Motor neuron (in vitro differentiated cells): ENCODE measurements around the gene SPATA24. TPM values are rescaled to one million over a fixed set of nuclear protein-coding genes. Genes with fewer than 3 reads are reported as not detected.
"Not testable (repeated sequence)": the region's sequence is repeated elsewhere in the genome, so short reads cannot be mapped to it uniquely, and the experiment has no call there.

Experiments used
- ATAC-seq, 8 experiments: fragments of 200-7000 bp; cut with Tn5 transposase; replicated peaks in 6 of 8; 2 replicates each; pipeline ENCODE4 v1.8.0; 2021; ENCODE audit warnings: mild to moderate bottlenecking in 8 of 8, moderate library complexity in 8 of 8
- H3K27ac ChIP-seq, 2 donors: fragments of 250-450 bp; sonication (Bioruptor Pico); 2 replicates each; pipeline ENCODE4 v1.9.0; 2021; ENCODE audit warnings: antibody characterized with exemption in 2 of 2, mild to moderate bottlenecking in 2 of 2, moderate library complexity in 1 of 2
- H3K4me1 ChIP-seq, 2 donors: fragments of 250-450 bp; sonication (Bioruptor Pico); replicated peaks in 1 of 2; 2 replicates each; pipeline ENCODE4 v1.6.1; 2021; ENCODE audit warnings: antibody characterized with exemption in 2 of 2, mild to moderate bottlenecking in 2 of 2, moderate library complexity in 1 of 2
- H3K4me3 ChIP-seq, 5 donors: fragments of 250-450 bp; sonication (Bioruptor Pico); 2 replicates each; pipeline ENCODE4 v1.9.0; 2021; ENCODE audit warnings: antibody characterized with exemption in 5 of 5, mild to moderate bottlenecking in 5 of 5, moderate library complexity in 4 of 5
- WGBS, 10 experiments: fragments of 450-650 bp; shearing (Covaris generic); methylation state at CpG; one replicate each; pipeline ENCODE4 v1.0.0; 2022; 5-methylcytosine and 5-hydroxymethylcytosine counted together
- in situ Hi-C, 9 experiments: fragments of 400-800 bp; cut with MboI; loops; one replicate each; pipeline ENCODE4 v1.15.0; 2021; ENCODE audit warnings: low sequenced_read_pairs in 9 of 9, low pct_unique_long_range_greater_than_20kb in 2 of 9; ENCODE audit not compliant: unreplicated experiment in 9 of 9
- total RNA-seq, 8 experiments: library from RNA; unstranded; fragments of 300-600 nt; gene quantifications; 2 replicates each; pipeline versions ENCODE4 v1.2.3 to v1.2.4, GENCODE V29; 2022

The SPATA24 gene
- 10 to 100 TPM in 5 of 8 experiments, 1 to 10 TPM in 3; 8.3 to 13.2 (median 10.5) TPM for total RNA-seq

DNA sequence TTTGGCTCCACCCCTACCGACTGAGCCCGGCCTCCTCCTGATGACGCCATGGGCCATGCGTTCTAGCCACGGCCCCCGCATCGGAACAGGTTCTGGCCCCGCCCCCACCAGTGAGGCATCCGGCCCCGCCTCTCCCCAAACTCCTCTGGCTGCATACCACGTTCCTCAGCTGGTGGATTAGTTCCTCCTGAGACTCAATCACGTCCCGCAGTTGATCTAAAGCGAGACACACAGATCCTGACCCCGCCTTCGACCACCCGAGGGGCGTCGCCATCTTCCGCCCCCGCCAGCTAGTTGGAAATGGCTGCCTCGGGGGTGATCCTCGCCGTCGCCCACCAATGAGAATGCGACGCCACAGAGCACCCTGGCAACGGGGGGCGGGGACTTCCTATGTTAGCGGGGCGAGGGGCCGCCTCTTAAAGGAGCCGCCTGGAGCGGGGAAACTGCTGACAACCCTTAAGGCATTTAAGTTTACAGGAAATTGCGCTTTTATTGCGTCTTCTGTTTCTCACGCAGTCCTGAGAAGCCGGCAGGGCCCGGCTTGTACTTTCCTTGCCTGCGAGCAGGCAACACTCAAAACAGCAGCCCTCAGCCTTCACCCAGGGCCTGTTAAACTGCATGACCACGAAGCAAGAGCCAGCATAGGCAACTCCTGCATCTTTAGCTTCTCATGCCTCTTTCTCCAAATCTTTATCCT lies at the start of gene SPATA24:
Gene SPATA24, minus strand, starts transcription at position 303 of the 697 bp plus-strand sequence. Its CDS starts 29 bp downstream, at position 274.
- H3K27ac ChIP-seq, result peak within 1 kb of the TSS; percentile 94 to 96
- WGBS, 10 experiments, result 0 to 5% (median 0%) methylated on average over 3 to 8 of the region's 41 CpGs; no CpG with 5 or more reads in 3 of the 10 experiments
- peak; percentile 93 to 95 (median 94) for ATAC-seq
- peak within 1 kb of the TSS; percentile 37 to 48 (median 43) for H3K4me3 ChIP-seq
- peaks cover 6 to 11% of the 10 kb centered on the region in 2 donors for H3K4me1 ChIP-seq
- in situ Hi-C loops, result no loop called here

DNA sequence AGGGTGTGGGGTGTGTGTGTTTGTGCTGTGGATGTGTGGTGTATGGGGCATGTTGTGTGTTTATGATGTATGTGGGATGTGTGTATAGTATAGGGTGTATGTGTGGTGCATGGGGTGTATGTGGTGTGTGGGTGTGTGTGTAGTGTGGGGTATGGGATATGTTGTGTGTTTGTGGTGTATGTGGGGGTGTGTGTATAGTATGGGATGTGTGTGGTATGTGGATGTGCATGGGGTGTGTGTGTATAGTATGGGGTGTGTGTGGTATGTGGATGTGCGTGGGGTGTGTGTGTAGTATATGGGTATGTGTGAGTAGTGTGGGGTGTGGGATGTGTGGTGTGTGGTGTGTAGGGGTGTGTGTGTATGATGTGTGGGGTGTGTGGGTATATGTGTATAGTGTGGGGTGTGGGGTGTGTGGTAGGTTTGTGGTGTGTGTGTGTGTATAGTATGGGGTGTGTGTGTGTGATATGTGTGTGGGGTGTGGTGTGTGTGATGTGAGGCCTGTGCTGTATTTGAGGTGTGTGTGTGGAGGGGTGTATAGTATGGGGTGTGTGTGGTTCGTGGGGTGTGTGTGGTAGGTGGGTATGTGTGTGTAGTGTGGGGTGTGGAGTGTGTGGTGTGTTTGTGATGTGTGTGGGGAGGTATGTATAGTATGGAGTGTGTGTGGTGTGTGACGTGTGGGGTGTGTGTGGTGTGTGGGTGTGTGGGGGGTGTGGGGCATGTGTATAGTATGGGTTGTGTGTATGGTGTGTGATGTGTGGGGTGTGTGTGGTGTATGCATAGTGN lies 48.2 kb upstream of the SPATA24 start:
- Histone ChIP-seq H3K27ac (no peak overlapping the region), H3K4me3 (no peak overlapping the region), H3K4me1 (no peaks in the 10 kb centered on the region)
- WGBS, 10 experiments, result 40 to 86% (median 83%) methylated on average over 1 of the region's 3 CpGs; no CpG with 5 or more reads in 7 of the 10 experiments
- in situ Hi-C loops, result no loop called here
- ATAC-seq, result peak in 1 of 8 experiments; percentile 16

GRCh38 chr5:139451176-139451575 lies 47.3 kb upstream of the SPATA24 start:
- Histone ChIP-seq H3K4me1 (no peaks in the 10 kb centered on the region), H3K4me3 (no peak overlapping the region), H3K27ac (no peak overlapping the region)
- 57 to 100% (median 90%) methylated on average over 1 to 2 of the region's 2 CpGs; no CpG with 5 or more reads in 5 of the 10 experiments for WGBS, 10 experiments
- no peak for ATAC-seq
- in situ Hi-C loops, result no loop called here

- WGBS, 10 experiments, result 50 to 100% (median 74%) methylated on average over 2 to 5 of the region's 5 CpGs; no CpG with 5 or more reads in 1 of the 10 experiments
Observed at GRCh38 chr5:139446956-139447779, 43.3 kb upstream of the SPATA24 start.

DNA sequence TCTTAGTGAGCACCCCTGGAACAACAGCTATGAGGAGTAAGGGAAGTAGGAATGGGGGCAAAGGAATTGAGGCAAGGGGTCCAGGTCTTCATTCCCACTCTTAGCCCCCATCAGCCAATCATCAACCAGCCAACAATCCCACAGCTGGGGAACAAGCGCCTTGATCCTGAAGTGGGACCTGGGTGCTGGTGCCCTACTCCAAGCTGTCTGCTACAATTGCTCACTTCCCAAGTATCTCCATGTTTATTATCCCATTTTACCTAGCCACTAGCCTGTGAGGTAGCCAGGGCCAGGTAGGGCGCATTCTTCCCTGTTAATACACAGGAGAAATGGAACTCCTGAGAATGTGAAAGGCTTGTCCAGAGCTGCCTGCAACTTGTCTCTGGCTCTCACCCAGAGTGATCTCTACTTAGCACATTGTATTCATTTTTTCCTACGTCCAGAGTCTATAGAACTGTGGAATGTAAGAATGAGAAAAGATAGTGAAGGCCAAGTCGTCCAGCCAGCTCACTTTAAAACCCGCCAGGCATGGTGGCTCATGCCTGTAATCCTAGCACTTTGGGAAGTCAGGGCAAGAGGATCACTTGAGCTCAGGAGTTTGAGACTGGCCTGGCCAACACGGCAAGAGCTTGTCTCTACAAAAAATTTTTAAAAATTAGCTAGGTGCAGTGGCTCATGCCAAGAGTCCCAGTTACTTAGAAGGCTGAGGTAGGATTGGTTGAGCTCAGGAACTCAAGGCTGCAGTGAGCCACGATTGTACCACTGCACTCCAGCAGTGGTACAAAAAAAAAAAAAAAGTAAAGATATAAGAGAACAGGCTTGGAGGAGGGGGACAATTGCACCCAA lies 41.7 kb upstream of the SPATA24 start:
- Histone ChIP-seq H3K4me3 (no peak overlapping the region), H3K27ac (no peak overlapping the region), H3K4me1 (peaks cover 13% of the 10 kb centered on the region in 2 donors)
- peak in 4 of 8 experiments; percentile 14 to 62 (median 44) for ATAC-seq
- in situ Hi-C loops, result loop anchor here in 2 of 9 experiments (25.0 kb wide), 2 partner anchors 317 to 342 kb away; partner anchors contain the start of gene PSD2 (in 1 of the 2)
- 33 to 80% (median 48%) methylated on average over 1 to 6 of the region's 7 CpGs; no CpG with 5 or more reads in 2 of the 10 experiments for WGBS, 10 experiments

More at GRCh38 chr5:139446956-139447779, 43.3 kb upstream of the SPATA24 start:
- no peak overlapping the region for H3K4me3 ChIP-seq
- ATAC-seq, result peak in 2 of 8 experiments; percentile 51 to 63
- no peak overlapping the region for H3K27ac ChIP-seq
- H3K4me1 ChIP-seq, result peaks cover 13% of the 10 kb centered on the region in 2 donors
- in situ Hi-C loops, result loop anchor here in 2 of 9 experiments (25.0 kb wide), 2 partner anchors 315 to 340 kb away; partner anchors contain the start of gene PSD2 (in 1 of the 2)

GRCh38 chr5:139443831-139444453 lies 40.1 kb upstream of the SPATA24 start:
- whole genome bisulfite sequencing, 10 experiments, result 0 to 67% (median 48%) methylated on average over 1 to 4 of the region's 4 CpGs; no CpG with 5 or more reads in 2 of the 10 experiments
- peak in 7 of 8 experiments; percentile 4 to 53 (median 23) for ATAC-seq
- Histone ChIP-seq H3K4me3 (no peak overlapping the region), H3K4me1 (peaks cover 17 to 18% of the 10 kb centered on the region in 2 donors), H3K27ac (peak overlapping the region in 1 of 2 donors; percentile 5)
- in situ Hi-C loops, result loop anchor here in 2 of 9 experiments (25.0 kb wide), 2 partner anchors 318 to 343 kb away; partner anchors contain the start of gene PSD2 (in 1 of the 2)

DNA sequence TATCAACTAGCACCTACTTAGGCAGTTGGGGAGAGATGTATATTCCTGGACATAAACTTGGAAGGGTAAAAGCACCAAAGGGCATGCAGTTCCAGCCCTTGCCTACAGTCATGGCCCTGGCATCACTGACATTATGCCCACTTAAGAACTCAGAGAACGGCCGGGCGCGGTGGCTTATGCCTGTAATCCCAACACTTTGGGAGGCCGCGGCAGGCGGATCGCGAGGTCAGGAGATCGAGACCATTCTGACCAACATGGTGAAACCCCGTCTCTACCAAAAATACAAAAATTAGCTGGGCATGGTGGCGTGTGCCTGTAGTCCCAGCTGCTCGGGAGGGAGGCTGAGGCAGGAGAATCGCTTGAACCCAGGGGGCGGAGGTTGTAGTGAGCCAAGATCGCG lies 36.5 kb upstream of the SPATA24 start:
- H3K4me3 ChIP-seq, ATAC-seq, H3K27ac ChIP-seq: not testable (repeated sequence)
- 80 to 100% (median 96%) methylated on average over 1 to 12 of the region's 17 CpGs; no CpG with 5 or more reads in 3 of the 10 experiments for WGBS, 10 experiments
- in situ Hi-C loops, result loop anchor here in 2 of 9 experiments (25.0 kb wide), 2 partner anchors 322 to 347 kb away; partner anchors contain the start of gene PSD2 (in 1 of the 2)
- H3K4me1 ChIP-seq, result peaks cover 17 to 20% of the 10 kb centered on the region in 2 donors

DNA sequence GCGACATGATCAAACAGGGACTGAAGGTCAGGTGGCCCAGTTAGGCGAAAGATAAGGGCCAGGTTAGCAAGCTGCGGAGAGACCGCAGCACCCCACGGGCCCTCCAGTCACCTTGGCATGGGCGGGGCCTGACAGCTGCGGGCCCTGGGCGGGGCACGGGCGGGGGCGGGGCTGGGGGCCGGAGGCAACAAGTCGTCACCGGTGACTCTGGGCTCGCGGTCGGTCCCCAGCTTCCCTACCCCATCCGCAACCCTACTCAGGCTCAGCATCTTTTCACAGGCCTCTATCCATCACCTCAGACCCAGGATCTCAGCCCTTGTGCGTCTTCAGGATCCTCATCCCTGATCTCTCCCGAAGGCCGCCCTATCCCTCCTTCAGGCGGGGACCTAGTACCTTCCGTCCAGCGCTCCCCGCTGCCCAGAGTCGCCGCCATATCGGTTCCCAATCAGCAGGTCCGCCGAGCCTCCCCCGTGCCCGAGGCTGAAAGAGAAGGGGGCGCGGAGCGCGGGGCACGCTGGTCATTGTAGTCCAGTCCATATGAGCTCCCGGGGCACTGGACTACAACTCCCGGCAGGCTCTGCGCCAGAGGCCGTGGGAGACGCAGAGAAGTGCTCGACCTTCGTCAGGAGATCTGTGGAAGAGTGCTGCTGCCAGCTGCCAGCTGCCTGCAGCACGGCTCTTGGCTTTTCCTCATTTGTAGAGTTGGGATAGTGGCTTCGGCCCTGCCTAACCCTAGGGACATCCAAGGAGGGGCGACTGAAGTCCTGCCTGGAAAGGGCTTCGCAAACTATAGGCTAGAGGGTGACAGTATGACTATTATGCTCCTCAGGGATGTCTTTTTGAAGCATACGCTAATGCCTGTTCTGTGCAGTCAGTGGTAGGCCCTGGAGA lies 35.4 kb upstream of the SPATA24 start, which contains the start of gene DNAJC18:
Gene DNAJC18, minus strand, starts transcription at position 513 of the 891 bp plus-strand sequence. Its CDS starts 80 bp downstream, at position 433.
- peak within 1 kb of the TSS; percentile 75 to 98 (median 95) for H3K4me3 ChIP-seq
- peak; percentile 95 to 99 (median 98) for ATAC-seq
- WGBS, 10 experiments, result 0 to 100% (median 1%) methylated on average over 1 to 12 of the region's 49 CpGs; no CpG with 5 or more reads in 3 of the 10 experiments
- peak within 1 kb of the TSS; percentile 83 to 90 for H3K27ac ChIP-seq
- in situ Hi-C loops, result loop anchor here in 2 of 9 experiments (25.0 kb wide), 2 partner anchors 323 to 348 kb away; partner anchors contain the start of gene PSD2 (in 1 of the 2)
- peaks cover 15 to 17% of the 10 kb centered on the region in 2 donors for H3K4me1 ChIP-seq

DNA sequence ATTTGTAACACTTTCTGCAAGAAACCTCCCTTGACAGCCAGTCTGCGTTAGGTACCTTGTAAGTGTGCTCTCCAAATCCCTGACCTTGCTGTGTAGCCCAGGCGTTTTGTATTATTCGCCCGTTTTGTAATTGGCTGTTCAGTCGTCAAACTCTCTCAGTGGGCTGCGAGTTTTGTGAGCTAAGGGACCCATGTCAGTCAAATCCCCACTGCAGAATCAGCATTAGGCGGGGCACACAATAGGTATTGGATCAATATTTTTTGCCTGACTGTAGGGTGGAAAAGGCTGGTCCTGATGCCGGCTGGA lies 34.8 kb upstream of the SPATA24 start:
- peaks cover 9 to 11% of the 10 kb centered on the region in 2 donors for H3K4me1 ChIP-seq
- peak overlapping the region; percentile 75 to 98 (median 95) for H3K4me3 ChIP-seq
- peak overlapping the region in 1 of 2 donors; percentile 90 for H3K27ac ChIP-seq
- ATAC-seq, result no peak
- in situ Hi-C loops, result loop anchor here in 2 of 9 experiments (25.0 kb wide), 2 partner anchors 324 to 349 kb away; partner anchors contain the start of gene PSD2 (in 1 of the 2)
- 19 to 40% (median 27%) methylated on average over 2 to 6 of the region's 8 CpGs; no CpG with 5 or more reads in 3 of the 10 experiments for WGBS, 10 experiments

DNA sequence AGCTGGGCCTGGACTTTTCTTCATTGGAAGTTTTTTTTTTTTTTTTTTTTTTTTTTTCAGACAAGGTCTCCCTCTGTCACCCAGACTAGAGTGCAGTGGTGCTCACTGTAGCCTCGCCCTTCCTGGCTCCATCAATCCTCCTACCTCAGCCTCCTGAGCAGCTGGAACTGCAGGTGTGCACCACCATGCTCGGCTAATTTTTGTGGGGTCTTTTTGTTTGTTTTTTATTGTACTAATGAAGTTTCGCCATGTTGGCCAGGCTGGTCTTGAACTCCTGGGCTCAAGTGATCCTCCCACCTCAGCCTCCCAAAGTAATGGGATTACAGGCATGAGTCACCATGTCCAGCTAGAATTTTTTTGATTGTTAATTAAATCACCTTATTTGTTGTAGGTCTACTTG lies 31.8 kb upstream of the SPATA24 start:
- in situ Hi-C loops, result loop anchor here in 2 of 9 experiments (25.0 kb wide), 2 partner anchors 327 to 352 kb away; partner anchors contain the start of gene PSD2 (in 1 of the 2)
- Histone ChIP-seq H3K4me1 (peaks cover 4 to 8% of the 10 kb centered on the region in 2 donors), H3K27ac (no peak overlapping the region), H3K4me3 (no peak overlapping the region)
- ATAC-seq, result no peak
- WGBS, 10 experiments, result 87 to 100% (median 97%) methylated on average over 1 to 3 of the region's 3 CpGs; no CpG with 5 or more reads in 1 of the 10 experiments
